GM10266 (cell line): Measurements from ENCODE around the gene SIX1.

Experiments used
- DNase-seq: peaks from one replicate; pipeline ENCODE4 v3.0.0; 2012; ENCODE audit errors: extremely low spot score
- TF ChIP-seq, protein P1 (sequence below): IDR thresholded peaks from 2 replicates; pipeline ENCODE4 v1.5.1; 2012; ENCODE audit warnings: mild to moderate bottlenecking, low read depth; ENCODE audit not compliant: control insufficient read depth, insufficient read depth; ENCODE audit errors: missing control alignments

The SIX1 gene

DNA sequence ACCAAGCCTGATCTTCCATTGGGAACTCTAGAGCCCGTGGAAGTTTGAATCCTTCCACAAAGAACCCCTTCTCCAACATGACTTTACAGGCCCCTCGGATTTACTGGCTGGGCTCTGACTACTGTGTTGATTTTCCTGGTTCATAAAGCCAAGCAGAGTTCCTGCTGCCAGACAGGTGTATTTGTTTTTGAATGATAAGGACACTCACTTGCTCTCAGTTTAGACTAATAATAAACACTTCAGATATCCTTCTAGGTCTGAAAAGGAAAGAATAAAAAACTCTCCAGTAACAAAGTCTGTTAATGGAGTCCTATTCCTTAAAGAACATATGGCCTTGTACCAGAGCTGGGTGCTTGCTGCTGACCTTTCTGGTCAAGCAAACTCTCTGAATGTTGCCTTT lies 31.0 kb downstream of the SIX1 start:
- DNase-seq, result no peak
- TF ChIP-seq, protein P1, sequence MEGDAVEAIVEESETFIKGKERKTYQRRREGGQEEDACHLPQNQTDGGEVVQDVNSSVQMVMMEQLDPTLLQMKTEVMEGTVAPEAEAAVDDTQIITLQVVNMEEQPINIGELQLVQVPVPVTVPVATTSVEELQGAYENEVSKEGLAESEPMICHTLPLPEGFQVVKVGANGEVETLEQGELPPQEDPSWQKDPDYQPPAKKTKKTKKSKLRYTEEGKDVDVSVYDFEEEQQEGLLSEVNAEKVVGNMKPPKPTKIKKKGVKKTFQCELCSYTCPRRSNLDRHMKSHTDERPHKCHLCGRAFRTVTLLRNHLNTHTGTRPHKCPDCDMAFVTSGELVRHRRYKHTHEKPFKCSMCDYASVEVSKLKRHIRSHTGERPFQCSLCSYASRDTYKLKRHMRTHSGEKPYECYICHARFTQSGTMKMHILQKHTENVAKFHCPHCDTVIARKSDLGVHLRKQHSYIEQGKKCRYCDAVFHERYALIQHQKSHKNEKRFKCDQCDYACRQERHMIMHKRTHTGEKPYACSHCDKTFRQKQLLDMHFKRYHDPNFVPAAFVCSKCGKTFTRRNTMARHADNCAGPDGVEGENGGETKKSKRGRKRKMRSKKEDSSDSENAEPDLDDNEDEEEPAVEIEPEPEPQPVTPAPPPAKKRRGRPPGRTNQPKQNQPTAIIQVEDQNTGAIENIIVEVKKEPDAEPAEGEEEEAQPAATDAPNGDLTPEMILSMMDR, result no peak

DNA sequence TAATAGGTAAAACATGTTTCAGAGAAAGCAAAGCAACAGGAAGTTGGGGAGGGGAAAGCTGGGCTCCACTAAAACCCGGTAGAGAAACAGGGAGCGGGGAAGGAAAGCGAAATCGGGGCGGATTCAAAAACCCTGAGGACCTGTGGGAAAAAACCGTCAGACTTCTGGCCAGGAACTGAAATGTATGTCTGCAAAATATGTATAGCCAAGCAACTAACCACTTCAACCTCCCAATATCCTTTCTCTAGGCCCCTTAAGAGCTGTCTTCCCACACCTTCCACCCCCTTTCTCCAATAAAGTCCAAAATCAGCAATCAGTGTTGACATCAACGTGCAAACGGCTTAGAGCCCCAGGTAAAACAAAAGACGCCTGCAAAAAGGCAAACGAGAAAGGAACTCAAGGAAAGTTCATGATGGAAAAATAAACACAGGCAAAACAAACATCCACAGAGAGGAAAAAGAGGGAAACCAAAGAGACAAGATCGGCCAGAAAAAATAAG lies 32.8 kb downstream of the SIX1 start:
- TF ChIP-seq, protein P1, result no peak
- no peak for DNase-seq

DNA sequence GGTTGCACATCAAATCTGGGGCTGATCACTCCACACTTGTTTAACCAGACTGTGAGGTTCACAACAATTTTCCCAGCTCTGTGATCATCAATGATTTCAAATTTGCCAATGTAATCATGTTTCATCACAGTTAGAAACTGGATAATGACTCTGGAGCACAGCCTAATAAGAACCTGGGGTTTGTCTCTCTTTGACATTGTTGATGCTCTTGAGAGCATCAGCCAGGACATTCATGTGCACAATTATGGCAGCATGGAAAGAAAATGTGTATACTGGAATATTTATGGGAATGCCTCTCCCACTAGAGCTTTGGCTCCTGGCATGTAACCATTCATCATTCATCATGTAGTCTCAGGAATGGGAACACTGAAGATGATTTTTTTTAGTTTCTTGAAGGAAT lies 47.0 kb downstream of the SIX1 start:
- TF ChIP-seq, protein P1, result no peak
- no peak for DNase-seq

DNA sequence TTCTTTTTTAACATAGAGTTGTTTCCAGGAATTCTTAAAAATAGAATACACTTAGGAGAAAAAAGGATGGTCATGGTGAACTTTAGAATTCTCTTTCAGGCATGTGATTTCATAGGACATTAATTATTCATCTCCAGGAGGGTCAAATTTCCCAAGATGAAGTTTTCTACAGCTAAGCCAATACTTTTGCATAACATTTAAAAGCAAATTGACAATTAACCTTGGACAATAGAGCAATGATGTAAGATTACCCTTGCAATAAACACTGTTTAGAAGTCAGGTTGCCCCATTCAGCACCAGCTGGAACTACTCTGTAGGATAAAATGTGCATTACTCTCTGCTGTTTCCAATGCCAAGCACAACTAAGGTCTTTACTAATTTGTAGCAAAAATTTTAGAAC lies 49.5 kb downstream of the SIX1 start:
- TF ChIP-seq, protein P1, result no peak
- no peak for DNase-seq

DNA sequence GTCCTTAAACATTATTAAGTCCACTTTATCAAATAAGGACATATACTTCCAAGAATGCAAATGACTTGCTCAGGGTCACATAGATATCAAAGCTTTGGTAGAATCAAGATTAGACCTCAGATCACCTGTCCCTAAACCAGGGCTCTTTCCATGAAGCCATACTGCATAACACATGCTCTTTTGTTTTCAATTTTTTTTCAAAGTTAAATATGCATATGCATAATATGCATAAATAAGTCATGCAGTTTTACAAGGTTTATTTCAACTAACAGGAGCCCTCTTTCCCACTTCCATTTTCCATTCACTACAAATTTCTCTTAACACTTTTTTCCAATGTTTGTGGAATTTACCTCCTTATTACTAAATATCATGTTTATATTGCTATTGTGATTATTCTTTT lies 53.1 kb downstream of the SIX1 start:
- TF ChIP-seq, protein P1, result no peak
- no peak for DNase-seq

DNA sequence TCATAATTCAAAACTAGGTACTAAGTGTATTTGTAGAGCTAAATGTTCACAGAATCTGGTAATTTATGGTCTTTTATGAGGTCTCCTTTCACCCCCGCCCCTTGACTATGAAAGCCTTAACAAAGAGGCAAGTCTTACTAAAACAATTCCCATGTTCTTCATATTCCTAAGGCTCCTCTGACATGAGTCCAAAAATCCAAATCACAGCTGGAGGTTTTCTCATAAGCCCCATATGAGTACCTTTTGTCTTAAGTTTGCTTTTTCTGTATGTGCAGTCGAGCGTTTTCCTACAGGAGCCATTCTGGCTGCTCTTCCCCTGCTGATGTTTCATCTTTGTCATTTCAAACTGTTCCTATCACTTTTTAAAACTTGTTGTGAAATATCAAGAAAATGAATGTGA lies 55.2 kb downstream of the SIX1 start:
- no peak for DNase-seq
- TF ChIP-seq, protein P1, result no peak
